HL-60 (cell line): Measurements from ENCODE around the gene CHST3.

Experiments
- CTCF ChIP-seq: IDR thresholded peaks from one replicate; pipeline ENCODE4 v1.5.1; 2011; ENCODE audit warnings: low read length, control low read depth, inconsistent platforms; ENCODE audit not compliant: insufficient read depth
- GABPA ChIP-seq: IDR thresholded peaks from 2 replicates; pipeline ENCODE4 v1.6.1; 2012; ENCODE audit warnings: low read depth
- POLR2AphosphoS5 ChIP-seq: IDR thresholded peaks from 2 replicates; pipeline ENCODE4 v1.6.1; 2012; ENCODE audit warnings: low read depth
- SPI1 ChIP-seq: IDR thresholded peaks from 2 replicates; pipeline ENCODE4 v1.6.1; 2012; ENCODE audit warnings: low read depth, mild to moderate bottlenecking, borderline replicate concordance
- TF ChIP-seq, protein P1 (sequence below): IDR thresholded peaks from 2 replicates; pipeline ENCODE4 v1.6.1; 2012; ENCODE audit warnings: low read depth; ENCODE audit not compliant: insufficient replicate concordance

GRCh38 chr10:72010234-72010973 is 46.2 kb downstream of the CHST3 start:
- no peak for TF ChIP-seq POLR2AphosphoS5
- TF ChIP-seq CTCF: no peak
- no peak for TF ChIP-seq GABPA
- TF ChIP-seq, protein P1, sequence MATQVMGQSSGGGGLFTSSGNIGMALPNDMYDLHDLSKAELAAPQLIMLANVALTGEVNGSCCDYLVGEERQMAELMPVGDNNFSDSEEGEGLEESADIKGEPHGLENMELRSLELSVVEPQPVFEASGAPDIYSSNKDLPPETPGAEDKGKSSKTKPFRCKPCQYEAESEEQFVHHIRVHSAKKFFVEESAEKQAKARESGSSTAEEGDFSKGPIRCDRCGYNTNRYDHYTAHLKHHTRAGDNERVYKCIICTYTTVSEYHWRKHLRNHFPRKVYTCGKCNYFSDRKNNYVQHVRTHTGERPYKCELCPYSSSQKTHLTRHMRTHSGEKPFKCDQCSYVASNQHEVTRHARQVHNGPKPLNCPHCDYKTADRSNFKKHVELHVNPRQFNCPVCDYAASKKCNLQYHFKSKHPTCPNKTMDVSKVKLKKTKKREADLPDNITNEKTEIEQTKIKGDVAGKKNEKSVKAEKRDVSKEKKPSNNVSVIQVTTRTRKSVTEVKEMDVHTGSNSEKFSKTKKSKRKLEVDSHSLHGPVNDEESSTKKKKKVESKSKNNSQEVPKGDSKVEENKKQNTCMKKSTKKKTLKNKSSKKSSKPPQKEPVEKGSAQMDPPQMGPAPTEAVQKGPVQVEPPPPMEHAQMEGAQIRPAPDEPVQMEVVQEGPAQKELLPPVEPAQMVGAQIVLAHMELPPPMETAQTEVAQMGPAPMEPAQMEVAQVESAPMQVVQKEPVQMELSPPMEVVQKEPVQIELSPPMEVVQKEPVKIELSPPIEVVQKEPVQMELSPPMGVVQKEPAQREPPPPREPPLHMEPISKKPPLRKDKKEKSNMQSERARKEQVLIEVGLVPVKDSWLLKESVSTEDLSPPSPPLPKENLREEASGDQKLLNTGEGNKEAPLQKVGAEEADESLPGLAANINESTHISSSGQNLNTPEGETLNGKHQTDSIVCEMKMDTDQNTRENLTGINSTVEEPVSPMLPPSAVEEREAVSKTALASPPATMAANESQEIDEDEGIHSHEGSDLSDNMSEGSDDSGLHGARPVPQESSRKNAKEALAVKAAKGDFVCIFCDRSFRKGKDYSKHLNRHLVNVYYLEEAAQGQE: no peak
- TF ChIP-seq SPI1: no peak
